ENCODE measurements around the gene ENTREP3.

GRCh38 chr1:155202731-155203515 is 52.4 kb downstream of the ENTREP3 start:
- TF ChIP-seq CTCF (IDR thresholded peaks at IDR 0.05): no peak
- no peak for TF ChIP-seq POLR2A (IDR thresholded peaks at IDR 0.05)

All from thyroid gland (tissue), 4 donors.